ENCODE data around the gene SCYGR4. TPM values are rescaled to one million over a fixed set of nuclear protein-coding genes. Genes with fewer than 3 reads are reported as not detected.

SCYGR4 gene
- total and polyA plus RNA-seq, 3 donors from 2014 or later: not detected

GRCh38 chr2:227627769-227628168 is 10.5 kb downstream of the SCYGR4 start:
- intact Hi-C loops (cut with DNase I; ENCODE audit: low total_unique reads): no loop called here
- no peak overlapping the region for H3K27ac ChIP-seq
- 62 to 92% methylated on average over 3 of the region's 3 CpGs for WGBS, 2 donors
- DNase-seq: no peak
- no peaks in the 10 kb centered on the region for H3K4me1 ChIP-seq
- H3K4me3 ChIP-seq: no peak overlapping the region
- H3K36me3 ChIP-seq (ENCODE audit: low read depth, missing control alignments): no peaks in the 10 kb centered on the region
- TF ChIP-seq POLR2A (IDR thresholded peaks at IDR 0.05) (no peak), CTCF (IDR thresholded peaks at IDR 0.05) (no peak)
- H3K9me3 ChIP-seq: no peaks in the 10 kb centered on the region
- H3K27me3 ChIP-seq: no peaks in the 10 kb centered on the region

GRCh38 chr2:227629435-227629834 is 12.1 kb downstream of the SCYGR4 start:
- intact Hi-C loops (cut with DNase I; ENCODE audit: low total_unique reads): no loop called here
- H3K4me3 ChIP-seq: no peak overlapping the region
- no peak for TF ChIP-seq CTCF (IDR thresholded peaks at IDR 0.05)
- no peak for TF ChIP-seq POLR2A (IDR thresholded peaks at IDR 0.05)
- H3K36me3 ChIP-seq (ENCODE audit: low read depth, missing control alignments): no peaks in the 10 kb centered on the region
- no peaks in the 10 kb centered on the region for H3K9me3 ChIP-seq
- WGBS, 2 donors: 49 to 58% methylated on average over 7 of the region's 7 CpGs
- DNase-seq: no peak
- no peaks in the 10 kb centered on the region for H3K27me3 ChIP-seq
- no peak overlapping the region for H3K27ac ChIP-seq
- no peaks in the 10 kb centered on the region for H3K4me1 ChIP-seq

GRCh38 chr2:227630322-227630721 is 13.0 kb downstream of the SCYGR4 start:
- Histone ChIP-seq H3K4me3 (no peak overlapping the region), H3K9me3 (no peaks in the 10 kb centered on the region), H3K27me3 (no peaks in the 10 kb centered on the region), H3K4me1 (no peaks in the 10 kb centered on the region), H3K27ac (no peak overlapping the region), H3K36me3 (ENCODE audit: low read depth, missing control alignments) (no peaks in the 10 kb centered on the region)
- TF ChIP-seq POLR2A (IDR thresholded peaks at IDR 0.05): no peak
- TF ChIP-seq CTCF (IDR thresholded peaks at IDR 0.05): no peak
- intact Hi-C loops (cut with DNase I; ENCODE audit: low total_unique reads): no loop called here
- 77% methylated on average over 3 of the region's 3 CpGs for WGBS, 2 donors
- no peak for DNase-seq

GRCh38 chr2:227632827-227633226 is 15.5 kb downstream of the SCYGR4 start:
- Histone ChIP-seq H3K27ac (no peak overlapping the region), H3K36me3 (ENCODE audit: low read depth, missing control alignments) (no peaks in the 10 kb centered on the region), H3K4me1 (no peaks in the 10 kb centered on the region), H3K9me3 (no peaks in the 10 kb centered on the region), H3K27me3 (no peaks in the 10 kb centered on the region), H3K4me3 (no peak overlapping the region)
- intact Hi-C loops (cut with DNase I; ENCODE audit: low total_unique reads): no loop called here
- WGBS, 2 donors: 85 to 90% methylated on average over 6 of the region's 6 CpGs
- TF ChIP-seq POLR2A (IDR thresholded peaks at IDR 0.05): no peak
- DNase-seq: no peak

GRCh38 chr2:227634201-227634600 is 16.9 kb downstream of the SCYGR4 start:
- Histone ChIP-seq H3K4me1 (no peaks in the 10 kb centered on the region), H3K9me3 (no peaks in the 10 kb centered on the region), H3K36me3 (ENCODE audit: low read depth, missing control alignments) (no peaks in the 10 kb centered on the region), H3K27me3 (no peaks in the 10 kb centered on the region), H3K4me3 (no peak overlapping the region), H3K27ac (no peak overlapping the region)
- intact Hi-C loops (cut with DNase I; ENCODE audit: low total_unique reads): no loop called here
- 70 to 72% methylated on average over 3 of the region's 3 CpGs for WGBS, 2 donors
- TF ChIP-seq POLR2A (IDR thresholded peaks at IDR 0.05) (no peak), CTCF (IDR thresholded peaks at IDR 0.05) (no peak)
- DNase-seq: no peak
